Vagina (tissue), 2 donors: Measurements from ENCODE around the gene MYH9. TPM values are rescaled to one million over a fixed set of nuclear protein-coding genes. Genes with fewer than 3 reads are reported as not detected.
"Not testable (repeated sequence)": the region's sequence is repeated elsewhere in the genome, so short reads cannot be mapped to it uniquely, and the experiment has no call there.

Experiments used
- DNase-seq, 2 donors: peaks; one replicate each; pipeline ENCODE4 v3.0.0-alpha.2; 2017; ENCODE audit errors: extremely low spot score in 2 of 2
- H3K27ac ChIP-seq: fragments of 200-600 bp; sonication (generic); one replicate; pipeline ENCODE4 v1.5.1; 2019
- H3K27me3 ChIP-seq: fragments of 200-600 bp; sonication (generic); one replicate; pipeline ENCODE4 v1.5.1; 2019
- H3K36me3 ChIP-seq, 2 donors: fragments of 200-600 bp; sonication (generic); one replicate each; pipeline ENCODE4 v1.5.1; 2017 to 2019
- H3K4me1 ChIP-seq: fragments of 200-600 bp; sonication (generic); one replicate; pipeline ENCODE4 v1.5.1; 2019
- H3K4me3 ChIP-seq, 2 donors: fragments of 200-600 bp; sonication (generic); 1 replicate in 1 of 2; 2 replicates in 1 of 2; pipeline ENCODE4 v1.5.1; 2016 to 2019
- H3K9me3 ChIP-seq: fragments of 200-600 bp; sonication (generic); one replicate; pipeline ENCODE4 v1.5.1; 2019
- CTCF ChIP-seq, 3 experiments: fragments of 450-650 bp in 2 of 3; fragments of 200-600 bp in 1 of 3; sonication (generic) in 1 of 3; IDR thresholded peaks; one replicate each; pipeline ENCODE4 v1.5.1; 2017 to 2019; ENCODE audit warnings: antibody characterized with exemption in 3 of 3, mild to moderate bottlenecking in 2 of 3, moderate library complexity in 2 of 3
- POLR2A ChIP-seq, 2 donors: fragments of 450-650 bp; IDR thresholded peaks; one replicate each; pipeline ENCODE4 v1.6.1; 2017; ENCODE audit warnings: antibody characterized with exemption in 2 of 2, mild to moderate bottlenecking in 2 of 2, moderate library complexity in 2 of 2
- POLR2AphosphoS5 ChIP-seq, 2 donors: sonication (generic); formaldehyde crosslinking; IDR thresholded peaks; one replicate each; pipeline ENCODE4 v1.9.0; 2017; ENCODE audit warnings: antibody characterized with exemption in 2 of 2, mild to moderate bottlenecking in 2 of 2, low read depth in 1 of 2; ENCODE audit not compliant: insufficient read depth in 1 of 2
- intact Hi-C: fragments of 100-400 bp; cut with DNase I; formaldehyde crosslinking; loops from one replicate; pipeline ENCODE4 v1.15.1; 2023
- total RNA-seq: library from RNA; depleted of rRNA; stranded (reverse); fragments of >200 nt; gene quantifications from one replicate; pipeline ENCODE4 v1.2.3, GENCODE V29; 2016

Gene MYH9
- total RNA-seq, 1 donor from 2014 or later = 333 TPM

GRCh38 chr22:36409911-36410756 is 22.4 kb upstream of the MYH9 start:
- H3K4me1 ChIP-seq = peaks cover 17% of the 10 kb centered on the region
- intact Hi-C loops = no loop called here
- DNase-seq = no peak

GRCh38 chr22:36409554-36409910 is 21.8 kb upstream of the MYH9 start:
- intact Hi-C loops, H3K36me3 ChIP-seq, DNase-seq, H3K9me3 ChIP-seq, H3K27me3 ChIP-seq: not testable (repeated sequence)
- peak overlapping the region; percentile 59 for H3K27ac ChIP-seq
- H3K4me1 ChIP-seq = peaks cover 17% of the 10 kb centered on the region
- peak overlapping the region; percentile 29 to 32 for H3K4me3 ChIP-seq

More at GRCh38 chr22:36409911-36410756, 22.4 kb upstream of the MYH9 start:
- Histone ChIP-seq H3K27ac (peak overlapping the region; percentile 59), H3K36me3 (no peaks in the 10 kb centered on the region), H3K27me3 (no peaks in the 10 kb centered on the region), H3K9me3 (no peaks in the 10 kb centered on the region), H3K4me3 (peak overlapping the region; percentile 29 to 32)
- no peak for TF ChIP-seq CTCF (IDR thresholded peaks at IDR 0.05)
- no peak for TF ChIP-seq POLR2A (IDR thresholded peaks at IDR 0.05)
- TF ChIP-seq POLR2AphosphoS5 (IDR thresholded peaks at IDR 0.05; ENCODE audit: insufficient read depth in 1 of 2, low read depth in 1 of 2) = peak; percentile 59 to 70

GRCh38 chr22:36409056-36409455 is 21.3 kb upstream of the MYH9 start:
- Histone ChIP-seq H3K36me3 (no peaks in the 10 kb centered on the region), H3K4me1 (peaks cover 17% of the 10 kb centered on the region), H3K4me3 (no peak overlapping the region), H3K27me3 (no peaks in the 10 kb centered on the region), H3K27ac (no peak overlapping the region), H3K9me3 (no peaks in the 10 kb centered on the region)
- no peak for DNase-seq
- intact Hi-C loops = no loop called here
- TF ChIP-seq POLR2AphosphoS5 (IDR thresholded peaks at IDR 0.05; ENCODE audit: insufficient read depth in 1 of 2, low read depth in 1 of 2) = no peak
- TF ChIP-seq CTCF (IDR thresholded peaks at IDR 0.05) = no peak
- no peak for TF ChIP-seq POLR2A (IDR thresholded peaks at IDR 0.05)

GRCh38 chr22:36406721-36407120 is 19.0 kb upstream of the MYH9 start:
- TF ChIP-seq POLR2AphosphoS5 (IDR thresholded peaks at IDR 0.05; ENCODE audit: insufficient read depth in 1 of 2, low read depth in 1 of 2) (no peak), CTCF (IDR thresholded peaks at IDR 0.05) (no peak), POLR2A (IDR thresholded peaks at IDR 0.05) (no peak)
- H3K4me1 ChIP-seq = peaks cover 17% of the 10 kb centered on the region
- H3K36me3 ChIP-seq = no peaks in the 10 kb centered on the region
- H3K9me3 ChIP-seq = no peaks in the 10 kb centered on the region
- no peak for DNase-seq
- no peaks in the 10 kb centered on the region for H3K27me3 ChIP-seq
- H3K4me3 ChIP-seq = no peak overlapping the region
- intact Hi-C loops = no loop called here
- no peak overlapping the region for H3K27ac ChIP-seq

- no peaks in the 10 kb centered on the region for H3K27me3 ChIP-seq
- H3K4me3 ChIP-seq = no peak overlapping the region
- intact Hi-C loops = no loop called here
- no peak for TF ChIP-seq POLR2A (IDR thresholded peaks at IDR 0.05)
- no peak for TF ChIP-seq POLR2AphosphoS5 (IDR thresholded peaks at IDR 0.05; ENCODE audit: insufficient read depth in 1 of 2, low read depth in 1 of 2)
- no peak for TF ChIP-seq CTCF (IDR thresholded peaks at IDR 0.05)
- DNase-seq = no peak
- no peaks in the 10 kb centered on the region for H3K36me3 ChIP-seq
- no peak overlapping the region for H3K27ac ChIP-seq
- H3K4me1 ChIP-seq = peaks cover 17% of the 10 kb centered on the region
- H3K9me3 ChIP-seq = no peaks in the 10 kb centered on the region
Measured at GRCh38 chr22:36405671-36406538, 18.1 kb upstream of the MYH9 start.
